ENCODE measurements around the gene TXK. TPM values are rescaled to one million over a fixed set of nuclear protein-coding genes. Genes with fewer than 3 reads are reported as not detected.

Gene TXK
- total and polyA plus RNA-seq, 10 of the 15 experiments (the other 5 are each of a cell fraction or from before 2014, with no cell fraction given), result 0.44 to 2.9 (median 1.4) TPM

DNA sequence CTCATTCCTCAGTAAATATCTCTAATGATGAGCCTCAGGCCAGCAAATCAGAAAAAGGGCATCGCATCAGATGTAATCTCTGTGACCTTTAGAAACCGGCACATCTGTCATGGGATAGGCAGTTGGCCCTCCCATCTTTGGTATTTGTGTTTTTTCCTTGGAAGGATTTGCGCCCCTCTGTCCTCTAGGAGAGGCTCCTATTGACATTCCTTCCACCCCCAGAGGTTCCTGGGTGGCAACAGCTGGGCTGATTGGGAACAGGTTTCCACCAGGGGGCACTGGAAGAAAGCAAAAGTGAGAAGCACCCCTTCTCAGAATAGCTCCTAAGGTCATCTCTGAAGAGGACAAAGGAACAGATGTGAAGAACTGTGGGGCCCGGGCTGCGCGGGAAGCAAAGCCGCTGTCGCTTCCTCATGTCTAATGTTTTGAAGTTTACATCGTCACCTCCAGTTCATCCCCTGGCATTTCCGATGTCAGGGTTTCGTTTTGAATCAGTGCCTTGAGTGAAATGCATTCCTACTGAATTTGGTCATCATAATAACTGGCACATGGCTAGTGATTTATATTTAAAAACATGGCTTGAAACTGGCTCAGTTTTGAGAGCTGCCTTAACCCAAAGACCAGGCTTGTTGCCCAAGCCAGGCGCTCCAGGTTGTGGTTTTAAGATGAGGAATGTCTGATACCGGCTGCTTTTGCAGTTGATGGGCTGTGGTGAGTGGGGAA, 6.2 kb downstream of the TXK start (continued):
- TF ChIP-seq, protein P1, sequence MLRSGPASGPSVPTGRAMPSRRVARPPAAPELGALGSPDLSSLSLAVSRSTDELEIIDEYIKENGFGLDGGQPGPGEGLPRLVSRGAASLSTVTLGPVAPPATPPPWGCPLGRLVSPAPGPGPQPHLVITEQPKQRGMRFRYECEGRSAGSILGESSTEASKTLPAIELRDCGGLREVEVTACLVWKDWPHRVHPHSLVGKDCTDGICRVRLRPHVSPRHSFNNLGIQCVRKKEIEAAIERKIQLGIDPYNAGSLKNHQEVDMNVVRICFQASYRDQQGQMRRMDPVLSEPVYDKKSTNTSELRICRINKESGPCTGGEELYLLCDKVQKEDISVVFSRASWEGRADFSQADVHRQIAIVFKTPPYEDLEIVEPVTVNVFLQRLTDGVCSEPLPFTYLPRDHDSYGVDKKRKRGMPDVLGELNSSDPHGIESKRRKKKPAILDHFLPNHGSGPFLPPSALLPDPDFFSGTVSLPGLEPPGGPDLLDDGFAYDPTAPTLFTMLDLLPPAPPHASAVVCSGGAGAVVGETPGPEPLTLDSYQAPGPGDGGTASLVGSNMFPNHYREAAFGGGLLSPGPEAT (IDR thresholded peaks at IDR 0.05; ENCODE audit: low read depth), result peak; percentile 14; the same call in 1 of the 2 replicates
- TF ChIP-seq, protein P2, sequence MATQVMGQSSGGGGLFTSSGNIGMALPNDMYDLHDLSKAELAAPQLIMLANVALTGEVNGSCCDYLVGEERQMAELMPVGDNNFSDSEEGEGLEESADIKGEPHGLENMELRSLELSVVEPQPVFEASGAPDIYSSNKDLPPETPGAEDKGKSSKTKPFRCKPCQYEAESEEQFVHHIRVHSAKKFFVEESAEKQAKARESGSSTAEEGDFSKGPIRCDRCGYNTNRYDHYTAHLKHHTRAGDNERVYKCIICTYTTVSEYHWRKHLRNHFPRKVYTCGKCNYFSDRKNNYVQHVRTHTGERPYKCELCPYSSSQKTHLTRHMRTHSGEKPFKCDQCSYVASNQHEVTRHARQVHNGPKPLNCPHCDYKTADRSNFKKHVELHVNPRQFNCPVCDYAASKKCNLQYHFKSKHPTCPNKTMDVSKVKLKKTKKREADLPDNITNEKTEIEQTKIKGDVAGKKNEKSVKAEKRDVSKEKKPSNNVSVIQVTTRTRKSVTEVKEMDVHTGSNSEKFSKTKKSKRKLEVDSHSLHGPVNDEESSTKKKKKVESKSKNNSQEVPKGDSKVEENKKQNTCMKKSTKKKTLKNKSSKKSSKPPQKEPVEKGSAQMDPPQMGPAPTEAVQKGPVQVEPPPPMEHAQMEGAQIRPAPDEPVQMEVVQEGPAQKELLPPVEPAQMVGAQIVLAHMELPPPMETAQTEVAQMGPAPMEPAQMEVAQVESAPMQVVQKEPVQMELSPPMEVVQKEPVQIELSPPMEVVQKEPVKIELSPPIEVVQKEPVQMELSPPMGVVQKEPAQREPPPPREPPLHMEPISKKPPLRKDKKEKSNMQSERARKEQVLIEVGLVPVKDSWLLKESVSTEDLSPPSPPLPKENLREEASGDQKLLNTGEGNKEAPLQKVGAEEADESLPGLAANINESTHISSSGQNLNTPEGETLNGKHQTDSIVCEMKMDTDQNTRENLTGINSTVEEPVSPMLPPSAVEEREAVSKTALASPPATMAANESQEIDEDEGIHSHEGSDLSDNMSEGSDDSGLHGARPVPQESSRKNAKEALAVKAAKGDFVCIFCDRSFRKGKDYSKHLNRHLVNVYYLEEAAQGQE (IDR thresholded peaks at IDR 0.05; ENCODE audit: low read depth, low read length), result no peak
- TF ChIP-seq FOXK2 (IDR thresholded peaks at IDR 0.05) (no peak), ETV6 (conservative IDR thresholded peaks at IDR 0.05 in 1 of 2, IDR thresholded peaks at IDR 0.05 in 1 of 2; ENCODE audit: borderline replicate concordance in 1 of 2, low read depth in 1 of 2) (peak in 1 of 2 experiments; percentile 95; a peak in 2 of 4 replicates), HDAC2 (IDR thresholded peaks at IDR 0.05) (no peak), SRF (IDR thresholded peaks at IDR 0.05; ENCODE audit: low read depth in 2 of 2, low read length in 2 of 2) (0 out of 4 replicates have a peak, but pooled peaks of 1 of the 2 experiments have one; percentile 35), BCL11A (IDR thresholded peaks at IDR 0.05; ENCODE audit: low read depth, low read length) (peak; percentile 56; the same call in 1 of the 2 replicates), SPI1 (IDR thresholded peaks at IDR 0.05; ENCODE audit: borderline replicate concordance, insufficient read depth, low read depth, low read length) (no peak), MTA2 (IDR thresholded peaks at IDR 0.05; ENCODE audit: low read depth) (peak; percentile 44; the same call in 1 of the 2 replicates), EP300 (IDR thresholded peaks at IDR 0.05; ENCODE audit: borderline replicate concordance in 1 of 2, control insufficient read depth in 1 of 2, low read depth in 2 of 2, low read length in 2 of 2) (no peak)

Data from GM12878 (cell line).